GM12874 (cell line): ENCODE results near the gene PTGDS.

Source experiments
- TF ChIP-seq, protein P1 (sequence below): IDR thresholded peaks from 2 replicates; pipeline ENCODE4 v1.5.1; 2011; ENCODE audit warnings: low read depth, mild to moderate bottlenecking, control low read depth, low read length, moderate library complexity; ENCODE audit not compliant: insufficient read depth

Gene PTGDS

DNA sequence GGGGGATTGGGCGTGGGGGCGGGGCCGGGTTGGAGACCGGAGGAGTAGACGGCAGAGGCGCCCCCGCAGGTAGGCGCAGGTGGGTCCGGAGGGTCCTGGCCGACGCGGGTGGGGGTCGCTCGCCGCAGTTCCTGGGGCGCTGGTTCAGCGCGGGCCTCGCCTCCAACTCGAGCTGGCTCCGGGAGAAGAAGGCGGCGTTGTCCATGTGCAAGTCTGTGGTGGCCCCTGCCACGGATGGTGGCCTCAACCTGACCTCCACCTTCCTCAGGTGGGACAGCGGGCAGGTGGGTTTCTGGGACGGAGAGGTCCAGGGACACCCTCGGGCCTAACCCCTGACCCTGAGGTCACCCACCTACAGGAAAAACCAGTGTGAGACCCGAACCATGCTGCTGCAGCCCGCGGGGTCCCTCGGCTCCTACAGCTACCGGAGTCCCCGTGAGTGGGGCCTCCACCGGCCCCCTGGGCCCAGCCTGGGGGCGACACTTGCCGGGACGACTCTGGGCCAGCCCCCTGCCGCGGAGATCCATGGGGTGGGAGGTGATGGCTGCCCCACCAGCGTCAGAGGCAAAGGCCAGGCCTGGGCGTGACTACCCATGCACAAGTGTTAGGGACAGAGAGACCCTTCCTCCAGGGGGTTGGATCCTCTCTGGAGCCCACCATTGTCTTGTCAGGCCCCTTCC is 1.7 kb downstream of the PTGDS start:
- TF ChIP-seq, protein P1, sequence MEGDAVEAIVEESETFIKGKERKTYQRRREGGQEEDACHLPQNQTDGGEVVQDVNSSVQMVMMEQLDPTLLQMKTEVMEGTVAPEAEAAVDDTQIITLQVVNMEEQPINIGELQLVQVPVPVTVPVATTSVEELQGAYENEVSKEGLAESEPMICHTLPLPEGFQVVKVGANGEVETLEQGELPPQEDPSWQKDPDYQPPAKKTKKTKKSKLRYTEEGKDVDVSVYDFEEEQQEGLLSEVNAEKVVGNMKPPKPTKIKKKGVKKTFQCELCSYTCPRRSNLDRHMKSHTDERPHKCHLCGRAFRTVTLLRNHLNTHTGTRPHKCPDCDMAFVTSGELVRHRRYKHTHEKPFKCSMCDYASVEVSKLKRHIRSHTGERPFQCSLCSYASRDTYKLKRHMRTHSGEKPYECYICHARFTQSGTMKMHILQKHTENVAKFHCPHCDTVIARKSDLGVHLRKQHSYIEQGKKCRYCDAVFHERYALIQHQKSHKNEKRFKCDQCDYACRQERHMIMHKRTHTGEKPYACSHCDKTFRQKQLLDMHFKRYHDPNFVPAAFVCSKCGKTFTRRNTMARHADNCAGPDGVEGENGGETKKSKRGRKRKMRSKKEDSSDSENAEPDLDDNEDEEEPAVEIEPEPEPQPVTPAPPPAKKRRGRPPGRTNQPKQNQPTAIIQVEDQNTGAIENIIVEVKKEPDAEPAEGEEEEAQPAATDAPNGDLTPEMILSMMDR: no peak

DNA sequence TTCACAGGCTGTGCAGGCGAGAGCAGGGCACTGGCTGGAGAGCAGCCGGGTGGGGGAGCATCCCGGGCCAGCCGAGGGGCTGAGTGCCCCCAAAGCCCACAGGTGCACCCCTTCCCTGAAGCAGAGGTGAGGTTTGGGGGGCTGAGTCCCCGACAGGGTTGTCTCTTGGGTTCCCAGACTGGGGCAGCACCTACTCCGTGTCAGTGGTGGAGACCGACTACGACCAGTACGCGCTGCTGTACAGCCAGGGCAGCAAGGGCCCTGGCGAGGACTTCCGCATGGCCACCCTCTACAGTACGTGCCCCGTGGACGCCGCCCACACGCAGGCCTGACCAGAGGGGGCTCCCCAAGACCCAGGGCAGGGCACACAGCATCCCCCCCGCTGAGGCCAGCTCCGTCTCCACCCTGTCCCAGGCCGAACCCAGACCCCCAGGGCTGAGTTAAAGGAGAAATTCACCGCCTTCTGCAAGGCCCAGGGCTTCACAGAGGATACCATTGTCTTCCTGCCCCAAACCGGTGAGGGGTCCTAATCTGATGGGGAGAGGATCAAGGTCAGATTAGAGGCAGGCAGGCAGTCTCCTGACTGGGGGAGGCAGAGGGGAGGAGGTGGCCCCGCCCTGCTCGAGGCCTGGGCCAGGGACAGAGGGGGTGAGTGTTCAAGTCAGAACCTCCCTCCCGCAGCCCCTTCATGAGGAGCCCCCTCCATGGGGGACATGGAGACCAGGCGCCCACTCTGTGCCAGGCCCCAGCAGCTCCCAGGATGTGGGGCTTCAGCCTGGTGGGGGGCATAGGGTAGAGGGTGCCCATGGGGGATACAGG is 2.7 kb downstream of the PTGDS start:
- TF ChIP-seq, protein P1: no peak

DNA sequence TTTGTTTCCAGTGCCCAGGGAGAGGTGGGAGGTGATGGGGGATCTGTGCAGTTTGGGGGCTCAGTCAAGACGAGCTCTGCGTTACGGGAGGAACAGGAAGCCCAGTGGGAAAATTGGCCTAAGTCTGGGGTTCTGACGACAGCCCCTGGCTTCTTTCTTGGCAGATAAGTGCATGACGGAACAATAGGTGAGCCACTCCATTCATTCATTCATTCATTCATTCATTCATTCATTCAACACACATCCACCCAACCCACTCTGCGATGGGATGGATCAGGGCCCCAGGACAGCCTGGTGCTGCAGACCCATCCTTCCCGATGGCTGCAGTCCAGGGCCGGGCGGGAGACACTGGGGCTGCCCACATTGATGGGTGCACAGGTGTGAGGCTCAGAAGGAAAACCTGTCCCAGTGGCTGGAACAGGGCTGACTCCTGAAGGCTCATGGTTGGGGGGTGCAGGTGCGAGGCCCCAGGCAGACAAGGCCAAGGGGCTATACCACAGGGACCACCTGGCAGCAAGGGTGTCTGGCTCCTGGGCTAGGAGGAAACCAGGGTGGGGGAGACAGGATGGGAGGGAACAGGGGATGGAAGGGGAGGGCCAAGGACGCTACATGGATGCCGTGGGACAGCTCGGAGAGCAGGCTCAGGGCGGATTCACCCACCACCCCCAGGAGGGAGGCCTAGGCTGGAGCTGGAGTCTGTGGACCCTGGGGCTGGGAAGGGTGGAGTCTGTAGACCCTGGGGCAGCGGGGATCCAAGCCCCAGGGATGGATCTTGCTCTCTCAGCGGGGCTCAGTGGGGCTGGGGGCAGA is 3.6 kb downstream of the PTGDS start:
- TF ChIP-seq, protein P1: no peak

DNA sequence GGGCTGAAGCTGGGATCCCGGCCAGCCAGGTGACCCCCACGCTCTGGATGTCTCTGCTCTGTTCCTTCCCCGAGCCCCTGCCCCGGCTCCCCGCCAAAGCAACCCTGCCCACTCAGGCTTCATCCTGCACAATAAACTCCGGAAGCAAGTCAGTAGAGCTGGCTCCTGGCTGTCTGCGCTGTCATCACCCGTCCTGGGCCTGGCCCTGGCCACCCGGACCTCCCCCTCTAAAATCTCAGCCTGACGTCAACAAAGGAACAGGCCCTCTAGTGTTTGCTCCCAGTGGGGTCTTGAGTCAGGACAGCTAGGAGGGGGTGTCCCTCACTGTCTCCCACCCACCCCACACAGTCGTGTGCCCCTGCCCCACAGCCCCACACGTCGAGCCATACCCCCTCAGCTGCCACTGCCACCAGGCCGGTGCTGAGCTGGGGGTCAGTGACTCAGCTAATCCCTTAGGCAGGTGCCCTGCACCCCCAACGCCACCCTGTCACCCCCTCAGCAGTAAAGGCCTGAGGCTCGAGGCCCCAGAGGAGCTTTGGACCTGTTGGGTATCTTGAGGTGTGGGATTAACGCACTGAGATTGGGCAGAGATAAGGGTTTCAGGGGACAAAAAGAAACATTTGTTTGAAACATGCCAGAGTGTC is 4.4 kb downstream of the PTGDS start:
- TF ChIP-seq, protein P1: no peak

DNA sequence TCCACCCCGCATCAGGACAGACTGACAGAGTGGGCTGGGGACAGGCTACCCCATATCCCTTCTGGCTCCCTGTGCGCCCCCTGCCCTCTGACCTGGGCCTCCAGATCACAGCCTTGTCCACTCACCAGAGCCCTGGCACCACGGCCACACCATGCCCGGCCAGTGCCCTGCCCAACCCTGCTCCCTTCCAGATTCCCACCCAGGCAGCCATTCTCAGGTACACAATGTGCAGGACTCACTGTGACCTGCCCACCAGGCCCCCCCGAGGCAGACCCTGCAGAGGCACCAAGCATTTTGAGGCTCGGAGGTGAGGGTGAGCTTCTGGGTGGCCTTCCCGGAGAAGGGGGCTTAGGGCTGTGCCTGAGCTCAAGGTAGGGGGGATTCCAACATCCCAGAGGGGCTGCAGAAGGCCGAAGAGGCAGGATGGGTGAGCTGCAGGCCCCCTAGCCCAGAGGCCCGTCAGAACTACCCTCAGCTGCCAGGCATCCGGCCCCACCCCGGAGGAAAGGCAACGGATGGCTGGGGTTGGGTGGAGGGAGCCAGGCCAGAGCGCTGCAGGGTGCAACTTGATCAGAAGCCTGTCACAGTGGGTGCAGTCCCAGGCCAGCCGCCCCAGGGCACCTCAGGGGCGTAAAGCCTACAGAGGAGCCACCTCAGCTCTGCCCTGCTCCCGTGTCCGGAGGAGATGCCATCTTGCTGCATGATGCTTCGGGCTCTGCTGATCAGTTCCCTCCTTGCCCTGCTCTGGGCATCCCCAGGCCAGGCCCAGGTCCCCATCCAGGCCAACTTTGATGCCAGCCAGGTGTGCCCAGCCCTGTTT is 5.1 kb downstream of the PTGDS start, which contains the start of gene LCNL1:
Gene LCNL1, plus strand, starts transcription at position 762 of the 820 bp plus-strand sequence. CDS start 594 bp downstream, outside the sequence.
- TF ChIP-seq, protein P1: no peak

DNA sequence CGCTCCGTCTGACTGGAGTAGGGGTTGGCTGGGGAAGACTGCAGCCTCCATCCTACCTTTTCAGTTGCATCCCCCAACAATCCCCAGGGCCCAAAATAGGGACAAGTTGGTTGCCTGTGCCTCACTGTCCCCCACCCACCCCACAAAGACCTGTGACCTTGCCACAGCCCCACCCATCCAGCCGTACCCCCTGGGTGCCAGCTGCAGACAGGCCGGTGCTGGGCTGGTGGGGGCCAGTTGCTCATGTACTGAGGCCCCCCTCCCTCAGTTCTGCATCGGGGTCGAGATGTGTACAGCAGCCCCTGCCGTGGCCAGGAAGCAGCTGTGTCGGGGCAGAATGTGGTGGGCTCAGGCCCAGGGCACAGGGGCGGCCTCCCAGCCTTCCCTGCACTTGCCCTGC is 5.9 kb downstream of the PTGDS start:
- TF ChIP-seq, protein P1: no peak
